BLaER1 (cell line): Measurements from ENCODE around the gene TGM6.
"Not testable (repeated sequence)": the region's sequence is repeated elsewhere in the genome, so short reads cannot be mapped to it uniquely, and the experiment has no call there.

Experiments
- H3K27ac ChIP-seq: shearing (Covaris generic); formaldehyde crosslinking; 2 replicates; pipeline ENCODE4 v1.8.1; 2022
- H3K27me3 ChIP-seq: shearing (Covaris generic); formaldehyde crosslinking; 2 replicates; pipeline ENCODE4 v1.8.1; 2022
- H3K36me3 ChIP-seq: shearing (Covaris generic); formaldehyde crosslinking; 2 replicates; pipeline ENCODE4 v1.8.1; 2022
- H3K4me1 ChIP-seq: shearing (Covaris generic); formaldehyde crosslinking; 2 replicates; pipeline ENCODE4 v1.8.1; 2022
- H3K4me2 ChIP-seq: shearing (Covaris generic); formaldehyde crosslinking; 2 replicates; pipeline ENCODE4 v1.8.1; 2022
- H3K4me3 ChIP-seq: shearing (Covaris generic); formaldehyde crosslinking; 2 replicates; pipeline ENCODE4 v1.8.1; 2022
- H3K9ac ChIP-seq: shearing (Covaris generic); formaldehyde crosslinking; 2 replicates; pipeline ENCODE4 v1.8.1; 2022
- H3K9me3 ChIP-seq: shearing (Covaris generic); formaldehyde crosslinking; 2 replicates; pipeline ENCODE4 v1.8.1; 2022
- H4K20me1 ChIP-seq: shearing (Covaris generic); formaldehyde crosslinking; 2 replicates; pipeline ENCODE4 v1.8.1; 2022
- Cebpa-rat ChIP-seq: shearing (Covaris generic); IDR thresholded peaks from 2 replicates; pipeline ENCODE4 v1.8.1; 2022

TGM6 gene

DNA sequence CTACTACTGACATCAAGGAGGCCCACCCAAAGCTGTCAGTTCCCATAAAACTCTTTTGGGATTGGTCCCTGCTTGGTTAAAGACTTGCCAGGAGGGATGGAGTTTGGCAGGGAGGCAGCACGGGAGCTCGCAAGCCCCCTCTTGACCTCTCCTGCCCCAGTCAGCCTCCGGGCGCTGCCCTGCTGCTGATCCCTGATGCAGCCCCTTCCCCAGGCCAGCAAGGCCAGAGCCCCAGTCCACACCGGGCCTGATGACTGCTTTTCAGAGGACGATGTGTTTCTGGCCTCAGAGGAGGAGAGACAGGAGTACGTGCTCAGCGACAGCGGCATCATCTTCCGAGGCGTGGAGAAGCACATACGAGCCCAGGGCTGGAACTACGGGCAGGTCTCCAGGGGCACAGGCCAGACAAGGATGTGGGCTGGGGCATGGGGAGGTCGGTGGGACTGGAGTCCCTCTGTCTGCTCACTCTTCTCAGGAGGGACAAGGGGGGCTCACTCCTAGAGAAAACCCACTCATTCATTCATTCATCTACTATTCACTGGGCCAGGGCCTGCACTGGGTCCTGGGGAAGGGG lies 15.6 kb downstream of the TGM6 start:
- Histone ChIP-seq H3K36me3 (no peaks in the 10 kb centered on the region), H3K4me1 (peaks cover 12% of the 10 kb centered on the region), H3K27ac (no peak overlapping the region), H3K9ac (no peak overlapping the region), H3K4me2 (no peak overlapping the region), H3K9me3 (peaks cover 9% of the 10 kb centered on the region), H3K4me3 (no peak overlapping the region), H3K27me3 (no peaks in the 10 kb centered on the region), H4K20me1 (no peaks in the 10 kb centered on the region)
- no peak for TF ChIP-seq Cebpa-rat

DNA sequence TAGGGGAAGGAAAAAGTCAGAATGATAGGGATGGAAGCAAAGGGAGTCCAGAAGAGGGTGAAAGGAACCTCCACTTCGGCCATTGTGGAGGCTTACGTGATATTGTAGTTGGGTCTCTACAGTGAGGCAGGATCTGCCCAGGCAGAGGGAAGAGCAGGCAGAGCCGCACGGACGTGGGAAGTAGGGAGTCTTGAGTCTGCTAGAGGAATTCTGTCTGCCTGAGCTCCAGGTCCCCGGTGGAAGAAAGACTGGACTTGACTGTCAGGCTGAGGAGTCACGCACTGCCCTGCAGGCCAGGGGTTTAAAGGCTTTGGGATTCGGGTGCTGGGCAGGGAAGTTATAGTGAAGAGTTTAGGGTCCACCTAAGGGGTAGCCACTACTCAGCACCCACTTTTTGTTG lies 16.4 kb downstream of the TGM6 start:
- Histone ChIP-seq H3K4me1 (peaks cover 12% of the 10 kb centered on the region), H3K4me3 (no peak overlapping the region), H3K9ac (no peak overlapping the region), H3K36me3 (no peaks in the 10 kb centered on the region), H3K4me2 (peak overlapping the region; percentile 23; the same call in 1 of the 2 replicates), H3K27me3 (no peaks in the 10 kb centered on the region), H4K20me1 (no peaks in the 10 kb centered on the region), H3K9me3 (peaks cover 9% of the 10 kb centered on the region), H3K27ac (no peak overlapping the region)
- TF ChIP-seq Cebpa-rat: no peak

DNA sequence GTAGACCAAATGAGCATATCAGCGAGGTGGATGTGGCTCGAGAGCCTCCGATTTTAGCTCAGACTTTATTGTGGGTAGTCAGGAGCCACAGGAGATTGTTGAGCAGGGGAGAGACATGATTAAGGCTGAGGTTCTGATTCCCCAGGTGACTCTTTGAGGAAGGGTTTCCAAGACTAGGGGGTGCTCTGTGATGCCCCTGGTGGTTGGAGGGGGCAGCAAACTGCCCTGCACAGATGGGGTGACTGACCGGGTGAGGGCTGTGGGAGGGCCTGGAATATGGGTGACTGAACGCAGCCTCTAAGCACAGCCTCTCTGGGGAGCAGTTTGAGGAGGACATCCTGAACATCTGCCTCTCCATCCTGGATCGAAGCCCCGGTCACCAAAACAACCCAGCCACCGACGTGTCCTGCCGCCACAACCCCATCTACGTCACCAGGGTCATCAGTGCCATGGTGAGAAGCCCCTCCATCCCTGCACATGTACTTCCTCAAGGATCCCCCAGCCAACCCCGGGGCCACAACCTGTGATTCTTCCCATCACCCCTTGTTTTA lies 17.0 kb downstream of the TGM6 start:
- peak overlapping the region; percentile 23 for H3K4me2 ChIP-seq
- H3K27ac ChIP-seq: no peak overlapping the region
- H3K4me1 ChIP-seq: peaks cover 12% of the 10 kb centered on the region
- no peaks in the 10 kb centered on the region for H3K27me3 ChIP-seq
- H3K9ac ChIP-seq: no peak overlapping the region
- no peaks in the 10 kb centered on the region for H4K20me1 ChIP-seq
- no peak for TF ChIP-seq Cebpa-rat
- H3K36me3 ChIP-seq: no peaks in the 10 kb centered on the region
- no peak overlapping the region for H3K4me3 ChIP-seq
- peaks cover 9% of the 10 kb centered on the region for H3K9me3 ChIP-seq

DNA sequence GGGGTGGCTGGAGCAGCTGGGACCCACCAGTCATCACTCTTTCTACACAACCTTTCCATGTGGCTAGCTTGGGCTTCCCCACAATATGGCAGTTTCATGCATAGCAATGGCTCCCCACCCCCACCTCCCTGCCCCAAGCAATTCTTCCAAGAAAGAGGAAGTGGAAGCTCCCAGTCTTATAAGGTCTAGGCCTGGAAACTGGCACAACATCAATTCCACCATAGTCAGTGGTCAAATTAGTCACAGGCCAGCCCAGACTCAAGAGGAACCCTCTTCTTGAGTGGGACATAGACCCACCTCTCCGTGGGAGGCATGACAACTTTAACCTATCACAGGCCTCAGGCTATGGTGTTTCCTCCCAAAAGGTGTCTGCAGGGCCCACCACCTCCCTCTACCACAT lies 17.7 kb downstream of the TGM6 start:
- Histone ChIP-seq H3K4me2 (no peak overlapping the region), H3K27ac (no peak overlapping the region), H3K4me3 (no peak overlapping the region), H3K9me3 (peaks cover 9% of the 10 kb centered on the region), H3K9ac (no peak overlapping the region), H3K4me1 (peaks cover 12% of the 10 kb centered on the region), H3K36me3 (no peaks in the 10 kb centered on the region), H4K20me1 (no peaks in the 10 kb centered on the region), H3K27me3 (no peaks in the 10 kb centered on the region)
- no peak for TF ChIP-seq Cebpa-rat

- Histone ChIP-seq H3K9ac (no peak overlapping the region), H3K4me2 (no peak overlapping the region), H3K27me3 (no peaks in the 10 kb centered on the region), H3K4me1 (peaks cover 12% of the 10 kb centered on the region), H4K20me1 (no peaks in the 10 kb centered on the region), H3K9me3 (peaks cover 9% of the 10 kb centered on the region), H3K27ac (no peak overlapping the region), H3K36me3 (no peaks in the 10 kb centered on the region), H3K4me3 (no peak overlapping the region)
- no peak for TF ChIP-seq Cebpa-rat
These were observed 18.7 kb downstream of the TGM6 start for GRCh38 chr20:2399390-2399789.

GRCh38 chr20:2400290-2400689 lies 19.6 kb downstream of the TGM6 start:
- H3K9me3 ChIP-seq: peaks cover 16% of the 10 kb centered on the region
- H3K4me1 ChIP-seq: peaks cover 12% of the 10 kb centered on the region
- H4K20me1 ChIP-seq: no peaks in the 10 kb centered on the region
- no peak overlapping the region for H3K9ac ChIP-seq
- no peak for TF ChIP-seq Cebpa-rat
- no peaks in the 10 kb centered on the region for H3K27me3 ChIP-seq
- no peaks in the 10 kb centered on the region for H3K36me3 ChIP-seq
- H3K4me3 ChIP-seq: no peak overlapping the region
- no peak overlapping the region for H3K4me2 ChIP-seq
- H3K27ac ChIP-seq: no peak overlapping the region

- peaks cover 18% of the 10 kb centered on the region for H3K9me3 ChIP-seq
- no peaks in the 10 kb centered on the region for H3K27me3 ChIP-seq
- peaks cover 12% of the 10 kb centered on the region for H3K4me1 ChIP-seq
- no peak overlapping the region for H3K9ac ChIP-seq
- no peak overlapping the region for H3K27ac ChIP-seq
- H4K20me1 ChIP-seq: no peaks in the 10 kb centered on the region
- H3K4me2 ChIP-seq: no peak overlapping the region
- no peak overlapping the region for H3K4me3 ChIP-seq
- no peak for TF ChIP-seq Cebpa-rat
- no peaks in the 10 kb centered on the region for H3K36me3 ChIP-seq
These were observed 20.8 kb downstream of the TGM6 start for GRCh38 chr20:2401527-2401926.

DNA sequence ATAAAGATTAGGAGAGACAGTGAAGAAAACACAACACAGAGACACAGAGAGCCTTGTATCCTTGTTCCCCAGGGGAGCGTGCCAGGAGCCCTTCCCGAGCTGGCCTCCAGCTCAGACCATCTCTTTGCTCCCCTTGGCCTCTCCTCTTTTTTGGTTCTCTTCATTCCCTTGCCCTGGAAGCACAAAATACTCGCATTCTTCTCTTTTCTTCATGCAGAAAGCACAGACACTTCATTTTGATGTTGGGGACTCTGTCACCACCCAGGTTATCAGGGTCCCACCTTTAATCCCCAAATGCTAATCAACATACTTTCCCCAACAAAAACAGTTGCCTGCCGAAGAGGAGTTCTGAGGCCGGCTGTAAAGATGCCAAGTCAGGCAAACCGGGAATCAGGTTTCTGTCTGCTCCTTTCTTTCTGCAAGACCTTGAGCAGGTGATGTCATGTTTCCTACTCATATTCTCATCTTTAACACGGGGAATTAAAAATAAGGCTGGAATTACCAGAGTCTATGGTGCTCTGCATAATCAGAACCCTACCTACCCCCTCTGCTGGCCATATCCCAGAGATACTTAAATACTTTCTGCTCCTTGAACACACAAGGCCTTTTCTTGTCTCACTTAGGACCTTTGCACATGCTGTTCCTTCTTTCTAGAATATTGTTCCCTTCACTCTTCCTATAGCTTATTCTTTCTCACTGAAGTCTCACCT lies 21.7 kb downstream of the TGM6 start:
- Histone ChIP-seq H3K27me3 (no peaks in the 10 kb centered on the region), H3K9me3 (peaks cover 18% of the 10 kb centered on the region), H3K36me3 (no peaks in the 10 kb centered on the region), H3K9ac (no peak overlapping the region), H3K4me1 (peaks cover 6% of the 10 kb centered on the region), H3K4me3 (no peak overlapping the region), H4K20me1 (no peaks in the 10 kb centered on the region), H3K27ac (no peak overlapping the region), H3K4me2 (no peak overlapping the region)
- TF ChIP-seq Cebpa-rat: no peak

DNA sequence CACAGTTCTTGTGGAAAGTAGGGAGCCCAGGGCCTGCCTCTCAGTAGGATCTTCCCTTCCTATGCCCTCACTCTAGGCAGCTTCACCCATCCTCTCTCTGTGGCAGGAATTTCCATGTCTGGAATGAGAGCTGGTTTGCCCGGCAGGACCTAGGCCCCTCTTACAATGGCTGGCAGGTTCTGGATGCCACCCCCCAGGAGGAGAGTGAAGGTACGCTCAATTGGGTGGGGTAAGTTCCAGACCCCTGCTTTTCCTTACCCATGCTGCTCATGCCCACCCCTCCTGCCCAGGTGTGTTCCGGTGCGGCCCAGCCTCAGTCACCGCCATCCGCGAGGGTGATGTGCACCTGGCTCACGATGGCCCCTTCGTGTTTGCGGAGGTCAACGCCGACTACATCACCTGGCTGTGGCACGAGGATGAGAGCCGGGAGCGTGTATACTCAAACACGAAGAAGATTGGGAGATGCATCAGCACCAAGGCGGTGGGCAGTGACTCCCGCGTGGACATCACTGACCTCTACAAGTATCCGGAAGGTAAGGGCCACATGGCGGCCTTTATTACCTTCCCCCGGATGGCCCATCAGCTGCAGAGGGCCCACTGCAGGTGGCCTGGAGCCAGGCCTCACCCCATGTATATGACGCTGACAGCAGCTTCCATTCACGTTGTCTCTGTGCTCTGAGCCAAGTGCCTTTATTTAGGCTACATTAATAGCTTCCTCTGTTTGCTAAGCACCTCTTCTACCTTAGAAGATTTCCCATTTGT lies 22.8 kb downstream of the TGM6 start:
- H3K27me3 ChIP-seq: no peaks in the 10 kb centered on the region
- no peak overlapping the region for H3K4me3 ChIP-seq
- H3K36me3 ChIP-seq: no peaks in the 10 kb centered on the region
- no peak overlapping the region for H3K4me2 ChIP-seq
- H3K4me1 ChIP-seq: no peaks in the 10 kb centered on the region
- H4K20me1 ChIP-seq: no peaks in the 10 kb centered on the region
- H3K9ac ChIP-seq: no peak overlapping the region
- TF ChIP-seq Cebpa-rat: no peak
- peaks cover 8% of the 10 kb centered on the region; the same call in 1 of the 2 replicates for H3K9me3 ChIP-seq
- H3K27ac ChIP-seq: no peak overlapping the region

GRCh38 chr20:2405693-2406065 lies 25.0 kb downstream of the TGM6 start:
- TF ChIP-seq Cebpa-rat: no peak
- Histone ChIP-seq H3K36me3 (no peaks in the 10 kb centered on the region), H3K27ac (no peak overlapping the region)

DNA sequence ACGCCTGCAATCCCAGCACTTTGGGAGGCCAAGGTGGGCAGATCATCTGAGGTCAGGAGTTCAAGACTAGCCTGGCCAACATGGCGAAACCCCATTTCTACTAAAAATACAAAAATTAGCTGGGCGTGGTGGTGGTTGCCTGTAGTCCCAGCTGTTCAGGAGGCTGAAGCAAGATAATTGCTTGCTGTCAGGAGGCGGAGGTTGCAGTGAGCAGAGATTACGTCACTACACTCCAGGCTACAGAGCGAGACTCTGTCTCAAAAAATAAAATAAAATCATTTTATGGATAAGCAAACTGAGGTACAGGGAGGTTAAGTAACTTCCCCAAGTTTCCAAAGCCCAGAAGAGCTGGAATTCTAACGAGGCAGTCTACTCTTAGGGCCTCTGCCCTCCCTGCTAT lies 26.7 kb downstream of the TGM6 start:
- H3K27me3 ChIP-seq, H4K20me1 ChIP-seq, H3K36me3 ChIP-seq, H3K27ac ChIP-seq, H3K9ac ChIP-seq, H3K4me3 ChIP-seq, H3K9me3 ChIP-seq, H3K4me1 ChIP-seq, H3K4me2 ChIP-seq: not testable (repeated sequence)

More at GRCh38 chr20:2405693-2406065, 25.0 kb downstream of the TGM6 start:
- H3K4me1 ChIP-seq: no peaks in the 10 kb centered on the region
- no peak overlapping the region for H3K4me2 ChIP-seq
- H3K4me3 ChIP-seq: no peak overlapping the region
- H4K20me1 ChIP-seq: no peaks in the 10 kb centered on the region
- H3K9me3 ChIP-seq: peaks cover 8% of the 10 kb centered on the region; the same call in 1 of the 2 replicates
- H3K27me3 ChIP-seq: no peaks in the 10 kb centered on the region
- no peak overlapping the region for H3K9ac ChIP-seq
